HG03175 (cell line): ENCODE results near the gene SMPD1.
"Not testable (repeated sequence)": the region's sequence is repeated elsewhere in the genome, so short reads cannot be mapped to it uniquely, and the experiment has no call there.

Source experiments
- ATAC-seq: cut with Tn5 transposase; IDR thresholded peaks from one replicate; pipeline ENCODE4 v1.9.1; 2021; ENCODE audit warnings: mild to moderate bottlenecking, moderate library complexity; ENCODE audit not compliant: unreplicated experiment

Gene SMPD1

GRCh38 chr11:6387811-6388599 is 2.3 kb upstream of the SMPD1 start:
- ATAC-seq, result no peak

- ATAC-seq, result no peak
Measured at GRCh38 chr11:6388748-6389147, 1.5 kb upstream of the SMPD1 start.

GRCh38 chr11:6390718-6391469 is 620 bp downstream of the SMPD1 start:
- ATAC-seq, result no peak

- ATAC-seq, result no peak
Measured at GRCh38 chr11:6391537-6392134, 1.4 kb downstream of the SMPD1 start.

- not testable (repeated sequence) for ATAC-seq
Measured at GRCh38 chr11:6392251-6392650, 2.0 kb downstream of the SMPD1 start.

GRCh38 chr11:6393989-6394670 is 3.9 kb downstream of the SMPD1 start:
- no peak for ATAC-seq

GRCh38 chr11:6395470-6396060 is 5.3 kb downstream of the SMPD1 start:
- no peak for ATAC-seq

GRCh38 chr11:6397156-6397555 is 6.9 kb downstream of the SMPD1 start:
- no peak for ATAC-seq

- no peak for ATAC-seq
Measured at GRCh38 chr11:6397636-6398035, 7.4 kb downstream of the SMPD1 start.

GRCh38 chr11:6400431-6401345 is 10.4 kb downstream of the SMPD1 start:
- no peak for ATAC-seq

GRCh38 chr11:6401464-6401863 is 11.2 kb downstream of the SMPD1 start:
- no peak for ATAC-seq

GRCh38 chr11:6402061-6402470 is 11.8 kb downstream of the SMPD1 start:
- peak; percentile 56 for ATAC-seq

- peak; percentile 87 for ATAC-seq
Measured at GRCh38 chr11:6402561-6402981, 12.3 kb downstream of the SMPD1 start.

GRCh38 chr11:6403539-6403938 is 13.3 kb downstream of the SMPD1 start:
- no peak for ATAC-seq

GRCh38 chr11:6404342-6405051 is 14.2 kb downstream of the SMPD1 start:
- ATAC-seq, result no peak

- no peak for ATAC-seq
Measured at GRCh38 chr11:6405052-6405667, 14.9 kb downstream of the SMPD1 start.

- ATAC-seq, result no peak
Measured at GRCh38 chr11:6405846-6406245, 15.6 kb downstream of the SMPD1 start.

- ATAC-seq, result no peak
Measured at GRCh38 chr11:6406370-6406769, 16.1 kb downstream of the SMPD1 start.
